ENCODE data around the gene GLIS2.

GLIS2 gene

DNA sequence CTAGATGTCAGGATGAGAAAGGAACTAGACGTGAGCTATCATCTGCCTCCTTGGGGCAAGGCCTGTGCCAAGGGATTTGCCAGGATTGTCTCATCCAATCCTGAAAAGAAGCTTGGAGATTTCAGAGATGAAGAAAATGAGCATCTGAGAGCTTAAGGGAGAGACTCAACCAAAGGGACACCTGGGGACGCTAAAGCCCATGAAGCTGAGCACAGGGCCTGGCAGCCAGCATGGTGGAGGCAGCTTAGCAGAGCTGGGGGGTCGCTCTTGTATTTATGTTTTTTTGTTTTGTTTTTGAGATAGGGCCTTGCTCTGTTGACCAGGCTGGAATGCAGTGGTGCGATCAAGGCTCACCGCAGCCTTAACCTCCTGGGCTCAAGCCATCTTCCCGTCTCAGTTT, 18.4 kb upstream of the GLIS2 start:
- no peak overlapping the region for H3K27ac ChIP-seq
- TF ChIP-seq CTCF (conservative IDR thresholded peaks at IDR 0.05): no peak
- TF ChIP-seq ZFX (IDR thresholded peaks at IDR 0.05): no peak

- H3K27ac ChIP-seq: no peak overlapping the region
- TF ChIP-seq ZFX (IDR thresholded peaks at IDR 0.05): no peak
- TF ChIP-seq CTCF (conservative IDR thresholded peaks at IDR 0.05): no peak
These were observed 16.9 kb upstream of the GLIS2 start for GRCh38 chr16:4298761-4299522.

DNA sequence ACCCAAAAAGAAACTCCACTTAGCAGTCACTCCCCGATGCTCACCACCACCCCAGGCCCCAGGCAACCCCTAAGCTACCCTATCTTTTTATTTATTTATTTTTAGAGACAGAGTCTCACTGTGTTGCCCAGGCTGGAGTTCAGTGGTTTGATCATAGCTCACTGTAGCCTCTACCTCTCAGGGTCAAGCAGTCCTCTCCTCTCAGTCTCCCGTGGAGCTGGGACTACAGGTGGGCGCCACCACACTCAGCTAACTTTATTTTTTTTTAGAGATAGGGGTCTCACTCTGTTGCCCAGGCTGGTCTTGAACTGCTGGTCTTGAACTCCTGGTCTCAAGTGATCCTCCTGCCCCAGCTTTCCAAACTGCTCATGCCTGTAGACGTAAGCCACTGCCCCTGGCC, 14.7 kb upstream of the GLIS2 start:
- H3K27ac ChIP-seq: no peak overlapping the region
- TF ChIP-seq ZFX (IDR thresholded peaks at IDR 0.05): no peak
- TF ChIP-seq CTCF (conservative IDR thresholded peaks at IDR 0.05): no peak

GRCh38 chr16:4301968-4302367, 13.9 kb upstream of the GLIS2 start:
- no peak overlapping the region for H3K27ac ChIP-seq
- TF ChIP-seq ZFX (IDR thresholded peaks at IDR 0.05) (no peak), CTCF (conservative IDR thresholded peaks at IDR 0.05) (no peak)

GRCh38 chr16:4303973-4304372, 11.9 kb upstream of the GLIS2 start:
- TF ChIP-seq ZFX (IDR thresholded peaks at IDR 0.05): no peak
- no peak for TF ChIP-seq CTCF (conservative IDR thresholded peaks at IDR 0.05)
- H3K27ac ChIP-seq: no peak overlapping the region

DNA sequence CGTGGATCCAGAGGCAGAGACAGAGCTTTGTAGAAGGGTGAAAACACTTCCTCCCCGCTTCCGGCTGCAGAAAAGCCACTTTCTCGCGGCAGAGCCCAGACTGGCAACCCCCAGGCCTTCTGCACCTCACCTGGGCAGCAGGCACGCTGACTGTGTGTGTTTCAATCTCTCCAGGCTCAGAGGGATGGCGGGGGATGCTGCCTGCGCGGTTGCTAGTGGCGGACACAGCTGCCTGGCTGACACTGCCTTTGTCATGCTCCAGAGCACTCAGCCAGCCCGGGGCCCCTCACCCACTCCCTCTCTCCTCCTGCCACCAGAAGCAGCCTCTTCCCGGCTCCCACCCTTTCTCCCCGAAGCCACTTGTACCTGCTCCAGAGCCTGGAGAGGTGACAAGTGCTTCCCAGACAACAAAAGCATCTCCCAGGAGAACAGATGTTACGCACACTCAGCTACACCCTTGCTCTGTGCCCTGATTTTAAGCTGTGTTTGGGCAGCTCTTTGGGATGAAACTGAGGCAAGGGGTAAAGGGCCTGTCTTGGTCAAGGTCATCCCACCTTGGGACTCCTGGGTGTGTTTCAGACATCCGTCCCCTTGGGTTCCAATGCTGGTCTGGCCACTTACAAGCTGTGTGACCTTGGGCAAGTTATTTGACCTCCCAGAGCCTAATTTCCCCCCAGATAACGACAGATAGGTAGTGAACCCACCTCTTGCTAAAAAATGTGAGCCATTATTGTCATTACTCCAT, 9.2 kb upstream of the GLIS2 start:
- TF ChIP-seq CTCF (conservative IDR thresholded peaks at IDR 0.05): no peak
- no peak for TF ChIP-seq ZFX (IDR thresholded peaks at IDR 0.05)
- H3K27ac ChIP-seq: peak overlapping the region; percentile 69

All from C4-2B (cell line).